K562 (cell line): ENCODE results near the gene SRRT. TPM values are rescaled to one million over a fixed set of nuclear protein-coding genes. Genes with fewer than 3 reads are reported as not detected.

Experiments
- ATAC-seq: fragments of 200-7000 bp; cut with Tn5 transposase; 3 replicates; pipeline ENCODE4 v1.9.1; 2020; ENCODE audit warnings: moderate library complexity
- BruUV-seq: library from RNA; stranded (reverse); fragments of 400-500 nt; replicated peaks from 2 replicates; lab custom pipeline; 2021; lab: Mats Ljungman, UMichigan
- CTCF ChIA-PET: fragments of 300-600 bp; formaldehyde crosslinking; extraction: SDS; loops from one replicate; lab custom pipeline; 2021; ENCODE audit warnings: low intra/inter-chr PET ratio; lab: Yijun Ruan, JAX
- POLR2A ChIA-PET: fragments of 300-600, 350-650 bp; sonication (Branson Sonifier 250); formaldehyde crosslinking; extraction: SDS; loops from one replicate; lab custom pipeline; 2021; ENCODE audit warnings: antibody characterized with exemption, inconsistent platforms; lab: Yijun Ruan, JAX
- DNase-seq, 4 experiments: peaks; one replicate each; pipeline versions ENCODE4 v3.0.0 to v3.0.0-alpha.2; 2011 to 2018; ENCODE audit warnings: low spot score in 3 of 4, mixed read lengths in 3 of 4; ENCODE audit errors: extremely low read depth in 1 of 4
- FAIRE-seq: peaks from 2 replicates; lab custom pipeline; 2011; peaks lifted over from hg19 to GRCh38; lab: Jason Lieb, UNC
- H2AFZ ChIP-seq: 2 replicates; pipeline ENCODE4 v1.6.0; 2011; ENCODE audit warnings: low read depth, low read length, control low read depth, inconsistent platforms
- H3K27ac ChIP-seq: fragments of 200-600 bp; 3 replicates; pipeline ENCODE4 v1.8.0; 2011; ENCODE audit warnings: low read depth, mild to moderate bottlenecking, control low read depth, inconsistent platforms, low read length, moderate library complexity, mixed read lengths; ENCODE audit errors: extremely low read depth
- H3K27me3 ChIP-seq, 2 experiments: fragments of 300-600 bp in 1 of 2; 2 replicates in 1 of 2; 3 replicates in 1 of 2; pipeline versions ENCODE4 v1.6.0 to v1.8.0; 2011; ENCODE audit warnings: inconsistent platforms in 2 of 2, low read length in 2 of 2, mild to moderate bottlenecking in 1 of 2, mixed read lengths in 1 of 2, moderate library complexity in 1 of 2; ENCODE audit not compliant: control insufficient read depth in 2 of 2, insufficient read depth in 2 of 2
- H3K36me3 ChIP-seq: fragments of 300-600 bp; 3 replicates; pipeline ENCODE4 v1.8.0; 2011; ENCODE audit warnings: mild to moderate bottlenecking, low read length, inconsistent platforms; ENCODE audit not compliant: control insufficient read depth, insufficient read depth
- H3K4me1 ChIP-seq, 2 experiments: fragments of 200-600 bp in 1 of 2; replicated peaks in 1 of 2; 2 replicates in 1 of 2; 3 replicates in 1 of 2; pipeline versions ENCODE4 v1.5.1 to v1.8.0; 2011; ENCODE audit warnings: inconsistent platforms in 2 of 2, low read length in 2 of 2, mild to moderate bottlenecking in 1 of 2, mixed read lengths in 1 of 2, moderate library complexity in 1 of 2; ENCODE audit not compliant: control insufficient read depth in 2 of 2, insufficient read depth in 2 of 2
- H3K4me2 ChIP-seq: 2 replicates; pipeline ENCODE4 v1.6.1; 2011; ENCODE audit warnings: low read length, control low read depth, inconsistent platforms, mixed read lengths; ENCODE audit not compliant: insufficient read depth
- H3K4me3 ChIP-seq: fragments of 200-600 bp; sonication (generic), shearing (Covaris generic); 2 replicates; pipeline ENCODE4 v1.5.1; 2016; ENCODE audit warnings: control low read depth, inconsistent platforms
- H3K79me2 ChIP-seq: fragments of 200-600 bp; 3 replicates; pipeline ENCODE4 v1.8.0; 2011; ENCODE audit warnings: low read length, inconsistent platforms; ENCODE audit not compliant: control insufficient read depth, insufficient read depth
- H3K9ac ChIP-seq, 2 experiments: 2 replicates each; pipeline versions ENCODE4 v1.6.0 to v1.6.1; 2011; ENCODE audit warnings: low read depth in 2 of 2, low read length in 2 of 2, control low read depth in 1 of 2, inconsistent platforms in 1 of 2, mild to moderate bottlenecking in 1 of 2, mixed read lengths in 1 of 2; ENCODE audit not compliant: insufficient read depth in 1 of 2
- H3K9me1 ChIP-seq: one replicate; pipeline ENCODE4 v1.6.0; 2011; ENCODE audit warnings: inconsistent platforms, mild to moderate bottlenecking, low read length, moderate library complexity; ENCODE audit not compliant: control insufficient read depth, insufficient read depth
- H3K9me3 ChIP-seq: replicated peaks from 2 replicates; pipeline ENCODE4 v1.5.1; 2011; ENCODE audit warnings: low read depth, low read length, inconsistent platforms; ENCODE audit not compliant: control insufficient read depth, insufficient read depth
- H4K20me1 ChIP-seq: replicated peaks from 2 replicates; pipeline ENCODE4 v1.6.1; 2011; ENCODE audit warnings: low read length, inconsistent platforms, mixed read lengths; ENCODE audit not compliant: control insufficient read depth, insufficient read depth
- ARNT ChIP-seq, 2 experiments: fragments of 450-650 bp; IDR thresholded peaks; 2 replicates each; pipeline ENCODE4 v1.6.1; 2016; ENCODE audit warnings: mild to moderate bottlenecking in 1 of 2
- HMG20A ChIP-seq: fragments of 450-650 bp; formaldehyde crosslinking; conservative IDR thresholded peaks from 2 replicates; pipeline ENCODE4 v1.4.0; 2020; ENCODE audit warnings: mild to moderate bottlenecking, mixed read lengths
- POLR2G ChIP-seq: fragments of 200-400 bp; formaldehyde crosslinking; IDR thresholded peaks from 2 replicates; pipeline ENCODE4 v1.6.1; 2017; ENCODE audit warnings: low read depth, mild to moderate bottlenecking, antibody characterized with exemption, low read length, moderate library complexity
- RBFOX2 ChIP-seq: fragments of 200-400 bp; formaldehyde crosslinking; IDR thresholded peaks from 2 replicates; pipeline ENCODE4 v1.6.1; 2017; ENCODE audit warnings: low read depth, mild to moderate bottlenecking, low read length, moderate library complexity
- WGBS: fragments of 100-300 bp; shearing (Covaris generic); methylation state at CpG from one replicate; pipeline ENCODE4 v1.1.6; 2016; ENCODE audit warnings: low coverage, mixed read lengths; ENCODE audit not compliant: insufficient coverage; ENCODE audit errors: missing lambda C conversion rate; 5-methylcytosine and 5-hydroxymethylcytosine counted together
- in situ Hi-C: fragments of 300-500 bp; cut with MboI; formaldehyde crosslinking; loops from 4 replicates; pipeline ENCODE4 v1.15.0; 2018; ENCODE audit warnings: inconsistent platforms, mixed read lengths
- intact Hi-C: fragments of 100-400 bp; cut with micrococcal nuclease; formaldehyde crosslinking; loops from 2 replicates; pipeline ENCODE4 v1.14.2; 2022
- polyA plus RNA-seq, 8 experiments: library from polyadenylated mRNA; depleted of rRNA in 4 of 8; stranded (reverse) in 5 of 8; unstranded in 3 of 8; fragments of >200 nt; fragmentation: Nextera tagmentation in 2 of 8; fragmentation: Illumina TruSeq in 1 of 8; extraction: Ambion mirVana in 2 of 8; extraction: Trizol in 1 of 8; gene quantifications; 2 replicates each; pipeline versions ENCODE4 v1.2.1 to v1.2.3, GENCODE V29; 2011 to 2014; ENCODE audit warnings: inconsistent platforms in 1 of 8, missing spikeins in 1 of 8
- total RNA-seq, 7 experiments: library from RNA; depleted of rRNA in 6 of 7; stranded (reverse); fragments of >200 nt in 6 of 7; fragmentation: Illumina TruSeq in 2 of 7; extraction: Trizol in 2 of 7; gene quantifications; 2 replicates each; pipeline versions ENCODE4 v1.2.1 to v1.2.3, GENCODE V29; 2011 to 2021; ENCODE audit warnings: low replicate concordance in 1 of 7

The SRRT gene
- total and polyA plus RNA-seq, 9 of the 15 experiments (the other 6 are each of a cell fraction or from before 2014, with no cell fraction given), result 10.3 to 263 (median 84.4) TPM

DNA sequence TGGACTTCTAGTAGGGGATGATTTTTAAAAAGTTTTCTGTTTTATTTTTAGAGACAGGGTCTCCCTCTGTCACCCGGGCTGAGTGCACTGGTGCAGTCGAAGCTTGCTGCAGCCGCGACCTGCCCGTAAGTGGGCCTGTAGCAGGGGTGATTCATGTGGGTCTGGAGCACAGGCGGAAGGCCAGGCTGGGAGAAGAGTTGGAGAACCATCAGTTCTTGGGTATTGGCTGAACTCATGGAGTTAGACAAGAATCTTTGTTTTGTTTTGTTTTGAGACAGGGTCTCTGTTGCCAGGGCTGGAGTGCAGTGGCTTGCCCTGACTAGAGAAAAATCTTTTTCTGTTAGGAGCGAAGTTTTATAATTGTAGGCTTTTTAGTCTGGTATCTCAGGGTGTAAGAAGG is 5.7 kb downstream of the SRRT start:
- FAIRE-seq, result no peak
- DNase-seq, result no peak
- Histone ChIP-seq H4K20me1 (peaks cover 16% of the 10 kb centered on the region; the same call in 1 of the 2 replicates), H3K9me1 (peaks cover 4% of the 10 kb centered on the region), H3K9ac (peak overlapping the region in 1 of 2 experiments; percentile 46; a peak in 1 of 4 replicates), H3K36me3 (peaks cover 99% of the 10 kb centered on the region), H3K79me2 (peaks cover 67% of the 10 kb centered on the region), H2AFZ (no peak overlapping the region), H3K4me2 (no peak overlapping the region), H3K9me3 (no peaks in the 10 kb centered on the region), H3K4me3 (no peak overlapping the region), H3K27ac (no peak overlapping the region), H3K27me3 (no peaks in the 10 kb centered on the region), H3K4me1 (peaks cover 11 to 38% of the 10 kb centered on the region in 2 experiments; a peak in 4 of 5 replicates)
- in situ Hi-C loops, result no loop called here
- no TSS peak for BruUV-seq
- 98% methylated on average over 7 of the region's 7 CpGs for WGBS
- ChIA-PET POLR2A (interaction anchor here (1.6 kb wide), 1 partner anchor 8 kb away, joined by 4 read pairs; the partner anchor contains the start of gene UFSP1), CTCF (no interaction called here)
- ATAC-seq, result no peak
- TF ChIP-seq ARNT (IDR thresholded peaks at IDR 0.05) (no peak), RBFOX2 (0 out of 2 replicates have a peak, but pooled peaks have one; percentile 46)
- intact Hi-C loops, result no loop called here

DNA sequence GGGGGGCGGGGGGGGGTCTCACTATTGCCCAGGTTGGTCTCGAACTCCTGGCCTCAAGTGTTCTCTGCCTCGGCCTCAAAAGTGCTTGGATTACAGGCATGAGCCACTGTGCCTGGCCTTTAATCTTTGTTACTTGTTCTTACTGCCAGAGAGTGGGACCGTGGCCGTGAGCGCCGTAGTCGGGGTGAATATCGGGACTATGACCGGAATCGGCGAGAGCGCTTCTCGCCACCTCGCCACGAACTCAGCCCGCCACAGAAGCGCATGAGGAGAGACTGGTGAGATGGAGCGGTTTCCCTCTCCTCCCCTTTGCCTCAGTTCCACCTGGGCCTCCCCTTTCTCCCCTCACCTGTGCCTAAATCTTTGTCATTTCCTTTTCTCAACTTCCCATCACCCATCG is 6.2 kb downstream of the SRRT start:
- H3K79me2 ChIP-seq, result peaks cover 66% of the 10 kb centered on the region
- DNase-seq (no peak), FAIRE-seq (no peak), ATAC-seq (no peak)
- H3K9ac ChIP-seq, result peak overlapping the region in 1 of 2 experiments; percentile 59; a peak in 1 of 4 replicates
- no TSS peak for BruUV-seq
- no peak overlapping the region for H3K27ac ChIP-seq
- H3K36me3 ChIP-seq, result peaks cover 99% of the 10 kb centered on the region
- POLR2A ChIA-PET, result no interaction called here
- no peaks in the 10 kb centered on the region for H3K9me3 ChIP-seq
- CTCF ChIA-PET, result no interaction called here
- TF ChIP-seq HMG20A (CRISPR knock-in tag), result no peak
- peak; percentile 12; the same call in 1 of the 2 replicates for TF ChIP-seq RBFOX2
- 0 out of 2 replicates have a peak, but pooled peaks have one; percentile 6 for TF ChIP-seq POLR2G
- in situ Hi-C loops, result no loop called here
- peaks cover 11 to 37% of the 10 kb centered on the region in 2 experiments; a peak in 4 of 5 replicates for H3K4me1 ChIP-seq
- H3K4me3 ChIP-seq, result no peak overlapping the region
- H3K27me3 ChIP-seq, result no peaks in the 10 kb centered on the region
- H4K20me1 ChIP-seq, result peaks cover 18% of the 10 kb centered on the region; the same call in 1 of the 2 replicates
- H3K9me1 ChIP-seq, result peaks cover 4% of the 10 kb centered on the region
- intact Hi-C loops, result no loop called here
- H3K4me2 ChIP-seq, result no peak overlapping the region
- H2AFZ ChIP-seq, result no peak overlapping the region
- 98% methylated on average over 20 of the region's 20 CpGs for WGBS
